Cardiac fibroblast (primary cell): ENCODE results near the gene CFAP74.
"Not testable (repeated sequence)": the region's sequence is repeated elsewhere in the genome, so short reads cannot be mapped to it uniquely, and the experiment has no call there.

ENCODE experiments used
- DNase-seq, 2 donors: peaks; one replicate each; pipeline versions ENCODE4 v3.0.0 to v3.0.0-alpha.2; 2010; ENCODE audit warnings: low read depth in 2 of 2
- H3K4me3 ChIP-seq, 2 donors: replicated peaks in 1 of 2; 1 replicate in 1 of 2; 2 replicates in 1 of 2; pipeline ENCODE4 v1.5.1; 2011; ENCODE audit warnings: low read depth in 2 of 2, low read length in 2 of 2, mild to moderate bottlenecking in 2 of 2, moderate library complexity in 1 of 2
- TF ChIP-seq, protein P1 (sequence below): IDR thresholded peaks from one replicate; pipeline ENCODE4 v1.5.1; 2011; ENCODE audit warnings: low read depth, mild to moderate bottlenecking, low read length, inconsistent platforms

The CFAP74 gene

DNA sequence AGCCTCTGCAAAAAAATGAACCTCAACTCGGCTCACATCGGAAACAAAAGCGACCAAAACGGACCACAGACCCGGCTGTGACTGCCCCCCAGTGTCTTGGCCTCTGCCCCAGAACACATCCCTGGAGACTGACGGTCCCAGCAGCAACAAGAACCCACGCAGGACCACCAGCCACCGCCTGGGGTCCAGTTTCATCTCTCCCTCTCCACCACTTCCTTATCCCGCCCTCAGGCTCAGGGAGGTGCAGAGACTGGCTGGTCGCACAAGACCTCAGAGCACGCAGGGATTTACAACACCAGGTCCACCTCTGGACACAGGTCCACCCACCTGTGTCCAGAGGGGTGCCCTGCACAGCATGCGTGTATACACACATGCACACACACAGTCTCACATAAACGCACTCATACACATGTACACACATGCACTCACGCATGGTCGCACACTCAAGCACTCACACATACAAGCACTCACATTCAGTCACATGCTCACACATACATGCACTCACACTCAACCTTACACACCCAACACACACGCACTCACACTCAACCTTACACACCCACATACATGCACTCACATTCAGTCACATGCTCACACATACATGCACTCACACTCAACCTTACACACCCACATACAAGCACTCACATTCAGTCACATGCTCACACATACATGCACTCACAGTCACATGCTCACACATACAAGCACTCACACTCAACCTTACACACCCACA is 65.9 kb downstream of the CFAP74 start:
- DNase-seq, result no peak
- TF ChIP-seq, protein P1, sequence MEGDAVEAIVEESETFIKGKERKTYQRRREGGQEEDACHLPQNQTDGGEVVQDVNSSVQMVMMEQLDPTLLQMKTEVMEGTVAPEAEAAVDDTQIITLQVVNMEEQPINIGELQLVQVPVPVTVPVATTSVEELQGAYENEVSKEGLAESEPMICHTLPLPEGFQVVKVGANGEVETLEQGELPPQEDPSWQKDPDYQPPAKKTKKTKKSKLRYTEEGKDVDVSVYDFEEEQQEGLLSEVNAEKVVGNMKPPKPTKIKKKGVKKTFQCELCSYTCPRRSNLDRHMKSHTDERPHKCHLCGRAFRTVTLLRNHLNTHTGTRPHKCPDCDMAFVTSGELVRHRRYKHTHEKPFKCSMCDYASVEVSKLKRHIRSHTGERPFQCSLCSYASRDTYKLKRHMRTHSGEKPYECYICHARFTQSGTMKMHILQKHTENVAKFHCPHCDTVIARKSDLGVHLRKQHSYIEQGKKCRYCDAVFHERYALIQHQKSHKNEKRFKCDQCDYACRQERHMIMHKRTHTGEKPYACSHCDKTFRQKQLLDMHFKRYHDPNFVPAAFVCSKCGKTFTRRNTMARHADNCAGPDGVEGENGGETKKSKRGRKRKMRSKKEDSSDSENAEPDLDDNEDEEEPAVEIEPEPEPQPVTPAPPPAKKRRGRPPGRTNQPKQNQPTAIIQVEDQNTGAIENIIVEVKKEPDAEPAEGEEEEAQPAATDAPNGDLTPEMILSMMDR, result no peak
- no peak overlapping the region for H3K4me3 ChIP-seq

DNA sequence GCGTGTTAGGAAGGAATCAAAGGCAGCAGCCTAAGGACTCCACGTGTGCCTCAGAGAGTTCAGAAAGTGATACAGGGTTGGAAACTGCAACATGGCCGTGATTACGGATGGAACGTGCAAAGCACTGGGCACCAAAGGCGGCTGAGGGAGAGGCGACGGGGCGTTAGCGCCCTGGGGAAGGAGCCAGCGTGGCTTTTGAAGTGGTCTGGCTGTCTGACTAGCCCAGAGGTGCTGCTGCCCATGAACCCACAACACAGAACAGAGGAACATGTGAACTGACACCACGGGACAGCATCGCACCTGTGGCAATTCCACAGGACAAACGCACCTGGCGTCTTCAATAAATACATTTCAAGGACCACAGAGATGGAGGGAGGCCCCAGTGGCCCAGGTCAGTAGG is 66.5 kb downstream of the CFAP74 start:
- no peak for DNase-seq
- TF ChIP-seq, protein P1, result no peak

DNA sequence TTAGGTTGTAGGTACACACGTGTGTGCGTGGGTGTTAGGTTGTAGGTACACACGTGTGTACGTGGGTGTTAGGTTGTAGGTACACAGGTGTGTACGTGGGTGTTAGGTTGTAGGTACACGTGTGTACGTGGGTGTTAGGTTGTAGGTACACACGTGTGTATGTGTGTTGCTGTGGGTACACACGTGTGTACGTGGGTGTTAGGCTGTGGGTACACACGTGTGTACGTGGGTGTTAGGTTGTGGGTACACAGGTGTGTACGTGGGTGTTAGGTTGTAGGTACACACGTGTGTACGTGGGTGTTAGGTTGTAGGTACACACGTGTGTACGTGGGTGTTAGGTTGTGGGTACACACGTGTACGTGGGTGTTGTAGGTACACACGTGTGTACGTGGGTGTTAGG is 68.7 kb downstream of the CFAP74 start:
- DNase-seq, H3K4me3 ChIP-seq: not testable (repeated sequence)

More for the DNA sequence above, 66.5 kb downstream of the CFAP74 start:
- no peak overlapping the region for H3K4me3 ChIP-seq

DNA sequence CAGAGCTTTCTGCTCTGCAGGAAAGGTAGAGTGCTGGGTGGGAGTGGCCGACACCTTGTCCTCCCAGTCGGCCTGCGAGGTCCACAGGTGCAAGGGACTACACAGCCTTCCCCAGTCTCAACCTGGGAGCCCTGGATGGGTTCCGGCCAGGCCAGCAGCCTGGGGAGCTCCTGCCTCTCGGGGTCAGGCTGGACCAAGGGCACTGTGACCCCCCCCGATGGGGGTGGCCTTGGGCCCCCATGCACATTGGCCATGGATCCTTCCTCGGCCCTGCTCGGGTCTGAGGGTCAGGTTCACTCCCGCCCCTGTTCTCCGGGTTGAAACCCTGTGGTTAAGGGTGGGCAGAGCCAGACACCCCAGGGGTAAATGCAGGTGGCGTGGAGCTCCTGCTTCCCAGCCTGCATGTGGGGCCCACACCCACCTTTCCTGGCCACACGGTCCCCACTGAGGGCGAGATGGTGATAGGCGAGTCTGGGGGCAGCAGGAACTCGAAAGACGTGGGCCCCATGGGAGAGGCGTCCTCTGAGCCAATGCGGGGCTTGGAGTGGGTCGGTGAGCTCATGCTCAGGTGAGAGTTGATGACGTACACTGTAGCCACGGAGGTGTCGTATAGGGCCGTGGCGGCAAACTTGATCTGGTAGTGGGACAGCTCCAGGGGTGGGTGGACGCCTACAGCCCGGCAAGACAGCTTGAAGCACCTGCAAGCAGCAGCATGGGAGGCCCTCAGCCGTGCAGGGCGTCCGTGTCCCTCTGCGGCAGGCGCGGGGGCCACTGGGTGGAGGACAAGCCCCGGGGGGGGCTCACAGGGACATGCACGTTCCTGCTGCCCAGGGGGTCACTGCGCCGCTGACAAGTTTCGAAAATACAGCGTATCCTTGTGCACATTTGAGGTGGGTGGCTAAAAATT is 73.7 kb downstream of the CFAP74 start:
- DNase-seq, result no peak
- TF ChIP-seq, protein P1, result no peak
- H3K4me3 ChIP-seq, result no peak overlapping the region

DNA sequence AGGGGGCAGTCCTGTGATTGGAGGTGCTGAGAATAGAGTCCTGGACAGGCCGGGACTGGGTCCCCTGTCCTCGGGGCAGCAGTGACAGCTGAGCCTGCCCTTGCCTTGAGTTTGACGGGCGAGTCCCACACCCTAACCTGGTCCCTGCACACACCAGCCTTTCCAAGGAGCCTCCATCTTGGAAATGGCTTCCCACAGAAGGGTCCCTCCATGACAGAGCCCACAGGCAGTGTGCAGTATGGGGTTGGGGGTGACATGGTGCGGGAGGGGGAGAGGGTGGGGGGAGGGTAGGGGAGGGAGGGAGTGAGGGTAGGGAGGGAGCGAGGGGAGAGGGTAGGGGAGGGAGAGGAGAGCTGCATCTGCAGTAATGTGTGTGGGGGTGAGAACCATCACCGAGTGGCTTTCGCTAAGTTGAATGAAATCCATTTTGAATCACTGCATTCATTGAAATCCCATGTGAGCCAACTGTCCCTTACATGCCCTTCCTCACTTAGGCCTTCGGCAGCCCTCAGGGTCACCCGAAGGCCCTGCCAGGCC is 74.4 kb downstream of the CFAP74 start:
- H3K4me3 ChIP-seq, result no peak overlapping the region
- TF ChIP-seq, protein P1, result no peak
- no peak for DNase-seq

DNA sequence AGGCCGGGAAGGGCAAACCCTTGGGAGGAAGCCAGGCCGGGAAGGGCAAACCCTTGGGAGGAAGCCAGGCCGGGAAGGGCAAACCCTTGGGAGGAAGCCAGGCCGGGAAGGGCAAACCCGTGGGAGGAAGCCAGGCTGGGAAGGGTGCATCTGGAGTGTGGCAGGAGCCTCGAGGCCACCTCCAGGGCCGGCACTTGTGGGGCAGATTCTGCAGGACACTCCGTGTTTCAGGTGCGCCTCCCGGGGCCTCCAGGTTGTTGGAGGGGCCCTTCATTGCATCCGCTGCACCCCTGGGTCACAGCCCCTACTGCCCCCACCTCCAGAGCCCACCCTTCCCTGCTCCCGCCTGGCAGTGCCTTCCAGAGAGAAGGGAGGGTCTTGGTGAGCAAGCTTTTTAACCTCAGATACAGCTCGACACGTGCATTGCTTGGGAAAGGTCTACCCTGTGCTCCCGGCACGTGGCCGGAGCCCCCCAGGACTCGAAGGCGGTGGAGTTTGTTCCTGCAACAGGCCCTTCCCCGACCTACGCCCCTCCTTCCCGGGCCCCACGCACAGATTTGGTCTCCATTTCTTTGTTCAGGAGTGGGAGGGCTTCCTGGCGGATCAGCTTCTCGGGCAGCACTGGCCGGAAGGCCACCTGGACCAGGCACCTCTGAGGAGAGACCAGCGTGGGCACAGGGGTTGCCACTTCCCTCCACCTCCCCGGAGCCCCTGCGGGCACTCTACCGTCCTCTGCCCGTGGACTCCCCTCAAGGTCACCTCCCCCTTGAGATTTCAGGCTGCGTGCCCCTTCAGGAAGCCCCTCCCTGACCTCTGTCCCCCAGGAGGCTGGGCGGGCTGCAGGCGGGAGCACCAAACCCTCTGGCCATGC is 75.1 kb downstream of the CFAP74 start:
- no peak for DNase-seq
- no peak overlapping the region for H3K4me3 ChIP-seq
- TF ChIP-seq, protein P1, result no peak
